ENCODE data around the gene FNBP1L.

FNBP1L gene

GRCh38 chr1:93566227-93566626 lies 118.3 kb downstream of the FNBP1L start:
- no peak for FAIRE-seq
- no peak for DNase-seq (ENCODE audit: insufficient read length, low spot score)

DNA sequence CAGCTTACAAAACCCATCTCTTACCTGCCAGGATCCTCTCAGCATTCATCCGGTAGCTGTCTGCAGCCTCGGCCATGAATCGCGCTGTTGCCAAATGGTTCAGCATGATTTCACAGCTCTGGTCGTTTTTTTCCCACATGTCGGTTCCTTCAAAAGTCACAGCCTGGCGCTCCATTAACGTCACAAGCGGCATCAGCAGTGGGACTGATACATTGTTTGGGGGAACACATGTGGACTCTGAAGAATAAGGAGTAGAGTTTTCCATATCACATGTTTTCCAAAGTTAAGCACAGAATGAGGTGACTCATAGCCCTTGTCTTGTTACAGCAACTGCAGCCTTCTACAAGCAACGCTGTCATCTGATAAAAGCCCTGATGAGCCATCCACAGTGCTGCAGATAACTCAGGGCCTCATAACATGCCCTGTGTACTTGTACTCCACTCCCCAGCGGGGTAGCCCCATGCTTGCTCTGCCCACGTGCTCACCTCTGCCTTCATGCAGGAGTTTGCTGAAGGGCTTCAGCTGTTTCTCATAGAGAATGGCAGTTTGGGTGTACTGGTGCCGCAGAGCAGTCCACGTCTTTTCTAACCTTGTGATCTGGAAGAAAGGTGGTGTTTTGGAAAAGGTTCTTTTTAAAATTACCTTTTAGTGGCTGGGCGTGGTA lies 119.5 kb downstream of the FNBP1L start:
- DNase-seq (ENCODE audit: insufficient read length, low spot score): no peak
- FAIRE-seq: no peak

- FAIRE-seq (no peak), DNase-seq (ENCODE audit: insufficient read length, low spot score) (no peak)
Observed at GRCh38 chr1:93569489-93569888, 121.6 kb downstream of the FNBP1L start.

- DNase-seq (ENCODE audit: insufficient read length, low spot score): no peak
- no peak for FAIRE-seq
Observed at GRCh38 chr1:93571623-93572310, 123.8 kb downstream of the FNBP1L start.

GRCh38 chr1:93573940-93574469 lies 126.1 kb downstream of the FNBP1L start:
- FAIRE-seq (no peak), DNase-seq (ENCODE audit: insufficient read length, low spot score) (no peak)

- no peak for FAIRE-seq
Observed at GRCh38 chr1:93574511-93574910, 126.6 kb downstream of the FNBP1L start.

DNA sequence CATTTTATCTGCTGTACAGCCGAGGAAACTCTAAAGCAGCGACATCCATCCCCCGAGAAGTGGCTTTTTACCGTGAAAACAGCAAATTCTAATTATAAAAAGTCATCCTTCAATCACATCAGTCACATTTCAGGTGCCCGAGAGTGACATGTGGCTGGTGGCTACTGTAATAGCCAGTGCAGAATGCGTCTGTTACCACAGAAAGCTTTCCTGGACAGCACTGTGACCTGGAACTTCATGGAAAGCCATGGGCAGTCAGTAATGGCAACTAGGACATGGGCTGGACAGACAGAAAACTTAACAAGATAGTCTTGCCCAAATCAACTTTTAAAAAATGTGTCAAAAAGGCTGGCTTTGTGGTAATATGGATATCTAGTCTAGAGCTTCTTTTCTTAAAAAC lies 127.1 kb downstream of the FNBP1L start:
- no peak for FAIRE-seq
- DNase-seq (ENCODE audit: insufficient read length, low spot score): no peak

More at GRCh38 chr1:93574511-93574910, 126.6 kb downstream of the FNBP1L start:
- DNase-seq (ENCODE audit: insufficient read length, low spot score): no peak

DNA sequence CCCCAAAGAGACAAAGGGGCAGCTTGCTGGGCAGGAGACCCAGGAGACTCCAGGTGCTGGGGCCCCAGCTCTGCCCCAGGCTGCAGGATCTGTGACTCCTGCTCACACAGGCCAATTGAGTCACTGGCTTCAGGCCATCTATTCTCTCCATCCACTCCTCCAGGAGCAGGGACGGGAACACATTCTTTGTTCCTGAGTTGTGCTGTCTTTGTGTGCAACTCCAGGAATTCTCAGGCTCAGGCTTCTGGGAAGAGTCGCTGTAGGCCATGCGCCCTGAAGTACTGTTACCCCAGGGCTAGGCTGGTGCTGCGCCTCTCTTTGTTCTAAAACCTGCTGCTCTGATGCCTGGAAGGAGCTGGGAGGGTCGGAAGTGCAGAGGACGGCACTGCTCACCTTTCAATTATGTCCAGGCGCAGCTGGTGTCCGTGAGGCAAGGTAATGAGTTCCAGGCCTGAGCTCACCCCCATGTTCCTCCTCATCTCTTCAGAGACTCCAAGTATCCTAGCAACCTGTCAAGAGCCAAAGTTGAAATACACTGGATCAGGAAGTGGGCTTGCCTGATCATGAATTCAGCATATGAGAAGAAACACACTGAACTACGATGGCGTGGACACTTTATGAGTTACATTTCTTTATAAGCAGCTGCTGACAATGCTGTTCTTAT lies 127.8 kb downstream of the FNBP1L start:
- no peak for DNase-seq (ENCODE audit: insufficient read length, low spot score)
- no peak for FAIRE-seq

- FAIRE-seq (no peak), DNase-seq (ENCODE audit: insufficient read length, low spot score) (no peak)
Observed at GRCh38 chr1:93576346-93576745, 128.4 kb downstream of the FNBP1L start.

GRCh38 chr1:93576746-93577145 lies 128.8 kb downstream of the FNBP1L start:
- no peak for DNase-seq (ENCODE audit: insufficient read length, low spot score)
- FAIRE-seq: no peak

- FAIRE-seq (no peak), DNase-seq (ENCODE audit: insufficient read length, low spot score) (no peak)
Observed at GRCh38 chr1:93577536-93578432, 129.9 kb downstream of the FNBP1L start.

GRCh38 chr1:93578433-93578830 lies 130.5 kb downstream of the FNBP1L start:
- DNase-seq (ENCODE audit: insufficient read length, low spot score) (no peak), FAIRE-seq (no peak)

- no peak for FAIRE-seq
- no peak for DNase-seq (ENCODE audit: insufficient read length, low spot score)
Observed at GRCh38 chr1:93578911-93579825, 131.2 kb downstream of the FNBP1L start.

GRCh38 chr1:93579891-93580290 lies 132.0 kb downstream of the FNBP1L start:
- no peak for DNase-seq (ENCODE audit: insufficient read length, low spot score)

DNA sequence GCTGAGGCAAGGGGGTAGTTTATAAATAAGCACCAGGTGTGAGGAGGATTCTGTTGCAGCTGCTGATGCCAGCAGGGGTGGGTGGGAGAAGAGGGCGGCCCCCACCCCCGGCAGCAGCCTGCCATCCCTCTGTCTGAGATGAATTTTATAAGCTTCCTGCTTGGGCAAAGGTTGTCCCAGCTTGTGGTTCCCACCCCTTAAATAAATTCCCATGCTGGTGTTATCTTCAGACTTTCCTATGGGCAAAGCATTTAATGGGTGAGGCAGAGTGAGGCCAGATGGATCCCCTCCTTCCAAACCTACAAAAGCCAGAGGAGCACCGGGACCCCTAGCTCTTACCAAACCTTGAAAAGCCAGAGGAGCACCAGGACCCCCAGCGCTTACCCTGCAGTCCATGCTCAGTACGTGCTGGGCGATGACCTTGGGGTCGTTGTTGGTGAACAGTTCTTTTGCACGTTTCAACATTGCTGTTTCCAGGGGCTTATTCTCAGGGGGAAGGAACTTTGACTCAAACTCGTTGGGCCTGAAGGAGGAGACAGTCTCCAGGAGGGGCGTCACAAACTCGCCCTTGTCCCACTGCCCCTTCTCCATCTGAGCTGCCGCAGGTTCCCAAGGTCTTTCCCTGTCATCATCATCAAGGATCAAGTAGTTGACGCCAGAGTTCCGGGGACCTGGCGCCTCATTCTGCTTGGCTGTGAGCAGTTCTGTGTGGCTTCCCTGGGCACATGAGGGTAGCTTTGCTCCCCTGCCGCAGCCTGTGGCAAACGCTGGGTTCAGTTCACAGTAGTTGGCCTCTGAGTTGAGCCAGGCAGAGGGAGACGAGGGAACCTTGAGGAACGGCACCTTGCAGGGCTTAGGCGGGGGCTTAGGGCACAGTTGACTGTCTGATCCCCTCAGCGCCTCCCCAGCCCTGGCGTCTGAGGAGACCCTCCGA lies 134.3 kb downstream of the FNBP1L start:
- DNase-seq (ENCODE audit: insufficient read length, low spot score): no peak
- FAIRE-seq: no peak

More at GRCh38 chr1:93579891-93580290, 132.0 kb downstream of the FNBP1L start:
- no peak for FAIRE-seq

GRCh38 chr1:93584261-93585003 lies 136.5 kb downstream of the FNBP1L start:
- DNase-seq (ENCODE audit: insufficient read length, low spot score) (no peak), FAIRE-seq (no peak)

- DNase-seq (ENCODE audit: insufficient read length, low spot score) (no peak), FAIRE-seq (no peak)
Observed at GRCh38 chr1:93585059-93585966, 137.4 kb downstream of the FNBP1L start.
